K562 (cell line): Measurements from ENCODE around the gene SCUBE1.

Source experiments
- ARHGAP35 ChIP-seq: fragments of 450-650 bp; IDR thresholded peaks from 2 replicates; pipeline ENCODE4 v1.6.1; 2018; ENCODE audit not compliant: partially characterized antibody
- CTCF ChIP-seq, 3 experiments: IDR thresholded peaks in 2 of 3; conservative IDR thresholded peaks in 1 of 3; 2 replicates each; pipeline ENCODE4 v1.5.1; 2011 to 2012; ENCODE audit warnings: low read length in 3 of 3, mild to moderate bottlenecking in 3 of 3, control low read depth in 2 of 3, improper control_type of control experiment in 1 of 3, inconsistent platforms in 1 of 3, low read depth in 1 of 3, mixed read lengths in 1 of 3, moderate library complexity in 1 of 3; ENCODE audit not compliant: insufficient read depth in 2 of 3
- FOSL1 ChIP-seq: fragments of 200-800 bp; sonication (Bioruptor generic); conservative IDR thresholded peaks from 2 replicates; pipeline ENCODE4 v1.6.1; 2016; ENCODE audit warnings: missing genetic modification characterization, missing compliant biosample characterization
- POLR2A ChIP-seq: fragments of 450-650 bp; conservative IDR thresholded peaks from 2 replicates; pipeline ENCODE4 v1.6.1; 2016
- SOX6 ChIP-seq: fragments of 450-650 bp; IDR thresholded peaks from 2 replicates; pipeline ENCODE4 v1.6.1; 2014; ENCODE audit warnings: mild to moderate bottlenecking
- ZBTB7A ChIP-seq: IDR thresholded peaks from 2 replicates; pipeline ENCODE4 v1.6.1; 2011; ENCODE audit warnings: low read depth, mild to moderate bottlenecking, low read length, moderate library complexity, borderline replicate concordance; ENCODE audit not compliant: control insufficient read depth

- TF ChIP-seq SOX6 (no peak), FOSL1 (tag) (no peak), ARHGAP35 (no peak), POLR2A (no peak), ZBTB7A (no peak), CTCF (IDR thresholded peaks at IDR 0.05 in 2 of 3, conservative IDR thresholded peaks at IDR 0.05 in 1 of 3; ENCODE audit: insufficient read depth in 2 of 3, low read depth in 1 of 3, low read length in 3 of 3) (no peak)
Observed at GRCh38 chr22:43232445-43232844, 110.7 kb downstream of the SCUBE1 start.
